Cardiac muscle cell (in vitro differentiated cells and primary cell): Measurements from ENCODE around the gene ERCC6L2. TPM values are rescaled to one million over a fixed set of nuclear protein-coding genes. Genes with fewer than 3 reads are reported as not detected.

ENCODE experiments used
- DNase-seq, 2 donors: peaks; one replicate each; pipeline versions ENCODE4 v3.0.0 to v3.0.0-alpha.2; 2010 to 2017; ENCODE audit warnings: low read depth in 1 of 2, low spot score in 1 of 2
- H3K27ac ChIP-seq: fragments of 200-600 bp; sonication (generic); 2 replicates; pipeline ENCODE4 v1.5.1; 2016
- H3K27me3 ChIP-seq: fragments of 200-600 bp; sonication (generic); 2 replicates; pipeline ENCODE4 v1.6.0; 2016; ENCODE audit warnings: control low read depth
- H3K36me3 ChIP-seq: fragments of 200-600 bp; sonication (generic); 2 replicates; pipeline ENCODE4 v1.5.1; 2016; ENCODE audit warnings: control low read depth
- H3K4me1 ChIP-seq: fragments of 200-600 bp; sonication (generic); 2 replicates; pipeline ENCODE4 v1.8.1; 2017; ENCODE audit warnings: low read depth, mild to moderate bottlenecking, mixed run types
- H3K4me3 ChIP-seq: fragments of 200-600 bp; sonication (generic); 2 replicates; pipeline ENCODE4 v1.5.1; 2016; ENCODE audit warnings: mild to moderate bottlenecking
- H3K9me3 ChIP-seq: fragments of 200-600 bp; sonication (generic); 2 replicates; pipeline ENCODE4 v1.5.1; 2017; ENCODE audit warnings: low read depth, mild to moderate bottlenecking, control low read depth
- CTCF ChIP-seq: IDR thresholded peaks from 2 replicates; pipeline ENCODE4 v1.5.1; 2012; ENCODE audit warnings: low read depth, mild to moderate bottlenecking, low read length
- polyA plus RNA-seq: library from polyadenylated mRNA; unstranded; fragments of >200 nt; fragmentation: Nextera tagmentation; extraction: Ambion mirVana; gene quantifications from 2 replicates; pipeline ENCODE4 v1.2.1, GENCODE V29; 2016
- total RNA-seq: library from RNA; depleted of rRNA; stranded (reverse); fragments of >200 nt; gene quantifications from 2 replicates; pipeline ENCODE4 v1.2.3, GENCODE V29; 2016

ERCC6L2 gene
- total and polyA plus RNA-seq, 2 experiments from 2014 or later, result 22.7 to 52.5 TPM

DNA sequence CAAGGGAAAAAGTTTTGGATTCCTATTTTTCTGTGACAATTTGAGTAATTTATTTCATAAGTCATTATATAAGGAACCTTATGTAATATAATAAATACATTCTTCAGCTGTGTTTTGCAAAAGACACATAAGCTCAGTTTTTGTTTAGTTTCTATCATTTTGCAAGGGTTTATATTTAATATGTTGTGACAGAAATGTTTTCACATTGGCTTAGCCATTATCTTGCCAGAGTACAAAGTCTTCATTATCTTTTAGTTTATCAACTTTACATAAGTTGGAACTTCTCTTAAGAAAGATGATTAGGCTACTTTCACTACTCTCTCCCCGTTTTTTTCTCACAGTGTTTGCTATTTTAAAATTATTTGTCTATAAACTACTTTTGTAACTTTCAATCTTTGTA lies 54.8 kb downstream of the ERCC6L2 start:
- Histone ChIP-seq H3K27me3 (no peaks in the 10 kb centered on the region), H3K9me3 (no peaks in the 10 kb centered on the region), H3K36me3 (peaks cover 50% of the 10 kb centered on the region), H3K27ac (no peak overlapping the region), H3K4me1 (no peaks in the 10 kb centered on the region), H3K4me3 (no peak overlapping the region)
- no peak for DNase-seq
- no peak for TF ChIP-seq CTCF

- H3K9me3 ChIP-seq, result no peaks in the 10 kb centered on the region
- TF ChIP-seq CTCF, result no peak
These were observed 60.5 kb downstream of the ERCC6L2 start for GRCh38 chr9:95935861-95936578.

DNA sequence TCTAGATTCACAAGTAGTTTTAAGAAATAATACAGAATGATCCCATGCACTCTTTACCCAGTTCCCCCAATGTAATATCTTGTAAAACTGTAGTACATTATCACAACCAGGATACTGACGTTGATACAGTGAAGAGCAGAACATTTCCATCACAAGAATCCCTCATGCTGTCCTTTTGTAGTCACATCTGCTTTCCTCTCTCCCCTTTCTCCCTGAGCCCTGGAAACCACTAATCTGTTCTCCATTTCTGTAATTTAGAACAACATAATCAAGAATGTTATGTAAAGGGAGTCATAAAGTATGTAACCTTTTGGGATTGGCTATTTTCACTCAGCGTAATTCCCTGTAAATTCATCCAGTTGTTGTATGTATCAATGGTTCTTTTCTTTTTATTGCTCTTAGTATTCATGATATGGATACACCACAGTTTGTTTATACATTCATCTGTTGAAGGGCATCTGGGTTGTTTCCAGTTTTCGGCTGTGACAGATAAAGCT lies 61.1 kb downstream of the ERCC6L2 start:
- no peak for DNase-seq
- TF ChIP-seq CTCF, result no peak
- no peaks in the 10 kb centered on the region for H3K27me3 ChIP-seq
- H3K4me1 ChIP-seq, result no peaks in the 10 kb centered on the region
- H3K9me3 ChIP-seq, result no peaks in the 10 kb centered on the region
- H3K27ac ChIP-seq, result no peak overlapping the region
- peaks cover 31% of the 10 kb centered on the region for H3K36me3 ChIP-seq
- H3K4me3 ChIP-seq, result no peak overlapping the region

More at GRCh38 chr9:95935861-95936578, 60.5 kb downstream of the ERCC6L2 start:
- Histone ChIP-seq H3K4me1 (no peaks in the 10 kb centered on the region), H3K27ac (no peak overlapping the region), H3K4me3 (no peak overlapping the region), H3K36me3 (peaks cover 35% of the 10 kb centered on the region), H3K27me3 (no peaks in the 10 kb centered on the region)
- DNase-seq, result no peak

DNA sequence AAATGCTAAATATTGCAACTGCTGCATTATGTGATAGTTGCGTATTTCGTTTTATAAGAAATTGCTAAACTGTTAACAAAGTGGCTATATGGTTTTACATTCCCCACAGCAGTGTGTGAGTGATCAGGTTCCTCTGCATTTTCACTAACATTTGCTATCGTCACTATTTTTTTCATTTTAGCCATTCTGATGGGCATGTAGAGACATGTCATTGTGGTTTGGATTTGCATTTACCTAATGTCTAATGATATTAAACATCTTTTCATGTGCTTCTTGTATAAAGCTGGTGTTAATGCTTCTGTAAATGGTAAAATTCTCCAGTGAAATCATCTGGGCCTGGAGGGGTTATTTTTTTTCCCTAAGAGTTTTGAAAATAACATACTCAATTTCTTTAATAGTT lies 61.6 kb downstream of the ERCC6L2 start:
- no peak overlapping the region for H3K27ac ChIP-seq
- H3K4me1 ChIP-seq, result no peaks in the 10 kb centered on the region
- H3K27me3 ChIP-seq, result no peaks in the 10 kb centered on the region
- no peak for DNase-seq
- H3K9me3 ChIP-seq, result no peaks in the 10 kb centered on the region
- TF ChIP-seq CTCF, result no peak
- H3K36me3 ChIP-seq, result peaks cover 36% of the 10 kb centered on the region
- H3K4me3 ChIP-seq, result no peak overlapping the region

- Histone ChIP-seq H3K4me1 (no peaks in the 10 kb centered on the region), H3K36me3 (peaks cover 39% of the 10 kb centered on the region), H3K27ac (no peak overlapping the region), H3K27me3 (no peaks in the 10 kb centered on the region), H3K9me3 (no peaks in the 10 kb centered on the region), H3K4me3 (no peak overlapping the region)
- no peak for DNase-seq
- no peak for TF ChIP-seq CTCF
These were observed 63.2 kb downstream of the ERCC6L2 start for GRCh38 chr9:95938724-95939123.
